ENCODE results near the gene PHACTR3. TPM values are rescaled to one million over a fixed set of nuclear protein-coding genes. Genes with fewer than 3 reads are reported as not detected.

PHACTR3 gene
- total RNA-seq, 1 donor from 2014 or later, result 1.1 TPM

DNA sequence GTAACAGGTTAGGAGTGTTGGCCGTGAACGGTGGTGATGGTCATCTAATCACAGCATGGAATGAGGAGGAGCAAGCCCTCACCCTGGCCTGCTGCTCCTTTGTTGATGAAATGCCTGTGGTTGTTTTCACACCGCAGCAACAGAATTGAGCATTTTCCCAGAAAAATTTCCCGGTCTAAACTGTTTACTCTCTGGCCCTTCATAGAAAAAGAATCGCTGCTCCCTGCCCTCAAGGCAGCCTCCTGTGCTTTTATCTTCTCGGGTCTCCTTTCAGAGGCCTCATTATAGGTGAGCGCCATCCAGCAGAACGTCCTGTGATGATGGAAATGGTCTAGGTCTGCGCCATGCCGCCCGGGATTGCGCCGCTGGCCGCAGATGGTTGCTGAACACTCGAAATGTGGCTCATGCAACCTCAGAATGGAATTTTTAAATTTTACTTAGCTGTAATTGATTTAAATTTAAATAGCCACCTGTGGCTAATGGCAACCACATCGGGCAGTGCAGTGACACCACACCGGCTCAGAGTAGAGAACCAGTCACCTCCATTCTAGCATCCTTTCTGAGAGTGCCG, 30.2 kb downstream of the PHACTR3 start:
- Mint-ChIP-seq H3K9me3 (ENCODE audit: low read depth) (peaks cover 22% of the 10 kb centered on the region), H3K4me1 (ENCODE audit: low read depth) (peaks cover 4% of the 10 kb centered on the region), H3K36me3 (ENCODE audit: insufficient read depth) (no peaks in the 10 kb centered on the region), H3K27ac (no peak overlapping the region), H3K27me3 (no peaks in the 10 kb centered on the region), H3K4me3 (ENCODE audit: low read depth) (no peak overlapping the region)
- DNase-seq (ENCODE audit: low spot score, unreplicated experiment), result no peak
- TF ChIP-seq, protein P1, sequence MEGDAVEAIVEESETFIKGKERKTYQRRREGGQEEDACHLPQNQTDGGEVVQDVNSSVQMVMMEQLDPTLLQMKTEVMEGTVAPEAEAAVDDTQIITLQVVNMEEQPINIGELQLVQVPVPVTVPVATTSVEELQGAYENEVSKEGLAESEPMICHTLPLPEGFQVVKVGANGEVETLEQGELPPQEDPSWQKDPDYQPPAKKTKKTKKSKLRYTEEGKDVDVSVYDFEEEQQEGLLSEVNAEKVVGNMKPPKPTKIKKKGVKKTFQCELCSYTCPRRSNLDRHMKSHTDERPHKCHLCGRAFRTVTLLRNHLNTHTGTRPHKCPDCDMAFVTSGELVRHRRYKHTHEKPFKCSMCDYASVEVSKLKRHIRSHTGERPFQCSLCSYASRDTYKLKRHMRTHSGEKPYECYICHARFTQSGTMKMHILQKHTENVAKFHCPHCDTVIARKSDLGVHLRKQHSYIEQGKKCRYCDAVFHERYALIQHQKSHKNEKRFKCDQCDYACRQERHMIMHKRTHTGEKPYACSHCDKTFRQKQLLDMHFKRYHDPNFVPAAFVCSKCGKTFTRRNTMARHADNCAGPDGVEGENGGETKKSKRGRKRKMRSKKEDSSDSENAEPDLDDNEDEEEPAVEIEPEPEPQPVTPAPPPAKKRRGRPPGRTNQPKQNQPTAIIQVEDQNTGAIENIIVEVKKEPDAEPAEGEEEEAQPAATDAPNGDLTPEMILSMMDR (IDR thresholded peaks at IDR 0.05; ENCODE audit: unreplicated experiment), result no peak

DNA sequence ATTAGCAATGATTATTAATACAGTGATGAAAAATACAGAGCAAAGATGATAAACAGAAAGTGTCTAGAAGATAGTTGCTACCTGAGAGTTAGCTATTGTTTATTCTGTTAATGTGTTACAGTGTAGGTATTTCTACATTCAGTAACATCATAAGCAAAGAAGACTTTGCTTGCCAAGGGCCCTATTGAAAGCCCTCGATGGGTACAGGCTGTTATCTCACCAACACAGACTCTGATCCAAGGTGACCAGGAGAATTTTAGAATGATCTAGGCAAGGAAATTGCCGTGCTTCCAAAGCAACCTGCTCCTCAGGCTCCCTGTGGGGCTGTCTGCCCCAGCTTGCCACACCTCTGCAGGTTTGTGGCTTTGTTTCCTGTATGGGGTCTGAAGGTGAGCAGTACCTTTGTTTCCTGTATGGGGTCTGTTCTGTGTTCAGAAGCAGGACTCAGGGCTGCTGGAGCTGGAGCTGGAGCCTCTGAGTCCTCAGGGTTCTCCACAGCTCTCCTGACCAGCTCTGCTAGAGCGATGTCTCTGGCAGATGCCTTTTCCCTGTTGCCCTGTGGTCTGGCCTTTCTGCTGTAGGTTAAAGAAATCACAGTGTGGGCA, 32.5 kb downstream of the PHACTR3 start:
- DNase-seq (ENCODE audit: low spot score, unreplicated experiment), result no peak
- no peaks in the 10 kb centered on the region for H3K36me3 Mint-ChIP-seq (ENCODE audit: insufficient read depth)
- no peak overlapping the region for H3K27ac Mint-ChIP-seq
- H3K9me3 Mint-ChIP-seq (ENCODE audit: low read depth), result peaks cover 25% of the 10 kb centered on the region
- TF ChIP-seq, protein P1 (IDR thresholded peaks at IDR 0.05; ENCODE audit: unreplicated experiment), result no peak
- no peak overlapping the region for H3K4me3 Mint-ChIP-seq (ENCODE audit: low read depth)
- H3K27me3 Mint-ChIP-seq, result peaks cover 3% of the 10 kb centered on the region
- H3K4me1 Mint-ChIP-seq (ENCODE audit: low read depth), result peaks cover 4% of the 10 kb centered on the region

DNA sequence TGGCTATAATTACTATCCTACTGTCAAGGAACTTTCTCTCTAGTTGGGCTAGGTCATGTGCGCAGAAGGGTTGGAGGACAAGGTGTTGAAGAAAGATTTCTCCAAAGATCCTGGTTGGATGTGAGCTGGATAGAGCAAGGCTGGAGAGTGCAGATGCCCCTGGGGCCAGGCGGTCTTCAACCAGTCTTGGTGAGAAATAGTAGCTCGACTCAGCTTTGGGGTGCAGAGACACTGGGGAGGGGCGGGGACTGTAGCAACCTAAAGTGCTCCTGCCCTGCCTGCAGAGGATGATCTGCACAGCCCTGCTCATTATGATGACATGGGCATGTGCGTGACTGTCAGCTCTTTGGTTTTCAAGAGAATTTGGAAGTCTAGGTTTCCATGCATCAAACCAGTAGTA, 35.9 kb downstream of the PHACTR3 start:
- H3K36me3 Mint-ChIP-seq (ENCODE audit: insufficient read depth), result no peaks in the 10 kb centered on the region
- no peak overlapping the region for H3K27ac Mint-ChIP-seq
- no peak overlapping the region for H3K4me3 Mint-ChIP-seq (ENCODE audit: low read depth)
- TF ChIP-seq, protein P1 (IDR thresholded peaks at IDR 0.05; ENCODE audit: unreplicated experiment), result no peak
- H3K9me3 Mint-ChIP-seq (ENCODE audit: low read depth), result peaks cover 21% of the 10 kb centered on the region
- DNase-seq (ENCODE audit: low spot score, unreplicated experiment), result no peak
- H3K27me3 Mint-ChIP-seq, result peaks cover 3% of the 10 kb centered on the region
- peaks cover 4% of the 10 kb centered on the region for H3K4me1 Mint-ChIP-seq (ENCODE audit: low read depth)

DNA sequence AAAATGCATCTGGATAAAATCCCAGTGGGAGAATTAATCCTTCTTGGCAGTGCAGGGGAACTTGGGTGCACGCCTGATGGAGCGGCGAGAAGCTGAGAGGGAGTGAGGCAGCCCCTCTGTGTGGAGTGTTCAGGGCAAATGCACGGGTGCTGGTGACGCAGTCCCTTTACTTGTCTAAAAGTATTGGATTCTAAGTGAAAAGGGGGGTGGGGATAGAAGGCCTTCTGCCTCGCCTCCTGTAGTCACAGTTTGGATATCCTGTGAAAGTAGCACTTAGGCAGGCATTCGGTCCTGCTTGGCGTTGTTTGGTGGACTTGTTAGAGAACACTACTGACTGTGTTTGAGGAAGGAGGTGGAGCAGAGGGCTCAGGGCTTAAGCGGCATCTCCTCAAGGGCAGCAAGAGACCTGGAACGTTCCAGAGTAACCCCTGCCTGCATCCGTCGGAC, 39.3 kb downstream of the PHACTR3 start:
- TF ChIP-seq, protein P1 (IDR thresholded peaks at IDR 0.05; ENCODE audit: unreplicated experiment), result no peak
- no peak for DNase-seq (ENCODE audit: low spot score, unreplicated experiment)
- peaks cover 2% of the 10 kb centered on the region for H3K36me3 Mint-ChIP-seq (ENCODE audit: insufficient read depth)
- peaks cover 3% of the 10 kb centered on the region for H3K27me3 Mint-ChIP-seq
- H3K27ac Mint-ChIP-seq, result no peak overlapping the region
- no peaks in the 10 kb centered on the region for H3K4me1 Mint-ChIP-seq (ENCODE audit: low read depth)
- peaks cover 29% of the 10 kb centered on the region for H3K9me3 Mint-ChIP-seq (ENCODE audit: low read depth)
- H3K4me3 Mint-ChIP-seq (ENCODE audit: low read depth), result no peak overlapping the region

DNA sequence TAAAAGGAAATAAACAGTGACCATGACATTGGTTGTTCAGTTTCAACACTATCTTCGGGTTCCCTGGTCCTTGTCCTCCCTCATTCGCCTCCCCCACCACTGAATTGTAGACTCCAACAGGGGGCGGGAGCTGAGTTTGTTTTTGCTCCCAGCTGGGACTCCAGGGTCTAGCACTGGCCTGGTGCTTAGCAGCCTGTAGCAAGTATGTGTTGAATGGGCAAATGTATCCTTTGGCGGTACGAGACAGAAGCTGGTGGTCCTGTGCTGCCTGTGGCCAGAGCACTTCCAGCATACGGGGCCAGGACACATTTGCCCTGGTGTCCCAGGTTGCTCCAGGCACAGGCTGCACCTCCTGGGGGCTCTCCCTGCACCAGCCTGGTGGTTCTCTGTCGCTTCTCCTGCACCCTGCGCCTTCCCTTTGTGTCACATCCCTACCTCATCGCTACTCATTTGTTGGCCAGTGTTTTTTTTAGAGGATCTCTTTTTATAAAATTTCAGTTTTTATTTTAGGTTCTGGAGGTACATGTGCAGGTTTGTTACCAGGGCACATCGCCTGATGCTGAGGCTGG, 40.1 kb downstream of the PHACTR3 start:
- TF ChIP-seq, protein P1 (IDR thresholded peaks at IDR 0.05; ENCODE audit: unreplicated experiment), result no peak
- peaks cover 2% of the 10 kb centered on the region for H3K36me3 Mint-ChIP-seq (ENCODE audit: insufficient read depth)
- H3K27me3 Mint-ChIP-seq, result peaks cover 3% of the 10 kb centered on the region
- peaks cover 27% of the 10 kb centered on the region for H3K9me3 Mint-ChIP-seq (ENCODE audit: low read depth)
- DNase-seq (ENCODE audit: low spot score, unreplicated experiment), result no peak
- H3K27ac Mint-ChIP-seq, result no peak overlapping the region
- H3K4me3 Mint-ChIP-seq (ENCODE audit: low read depth), result no peak overlapping the region
- H3K4me1 Mint-ChIP-seq (ENCODE audit: low read depth), result no peaks in the 10 kb centered on the region

All from progenitor cell of endocrine pancreas (in vitro differentiated cells).